ENCODE measurements around the gene ACTR2. TPM values are rescaled to one million over a fixed set of nuclear protein-coding genes. Genes with fewer than 3 reads are reported as not detected.

Gene ACTR2
- 44.5 and 103 TPM in 2 replicates for total RNA-seq (ENCODE audit: low replicate concordance)

GRCh38 chr2:65227456-65228262, at the start of gene ACTR2:
Gene ACTR2 (plus strand): TSS chr2:65227831. CDS start chr2:65227910, 79 bp downstream.

Other genes starting within 250 kb of the ACTR2 start
- gene SLC1A4, start 238.4 kb upstream of the ACTR2 start, total RNA-seq (ENCODE audit: low replicate concordance): 12.3 and 14.8 TPM in 2 replicates
- 4.5 and 8.3 TPM in 2 replicates for gene CEP68, start 171.4 kb upstream of the ACTR2 start, total RNA-seq (ENCODE audit: low replicate concordance)
- gene RAB1A, start 97.7 kb upstream of the ACTR2 start, total RNA-seq (ENCODE audit: low replicate concordance): 107 and 131 TPM in 2 replicates
- 4.6 and 5.1 TPM in 2 replicates for gene SPRED2, start 204.8 kb downstream of the ACTR2 start, total RNA-seq (ENCODE audit: low replicate concordance)

Data from smooth muscle cell of the coronary artery (primary cell).